ENCODE data around the gene OPHN1. TPM values are rescaled to one million over a fixed set of nuclear protein-coding genes. Genes with fewer than 3 reads are reported as not detected.
A peak's percentile ranks its signal among the peaks of the same experiment; 100 is the strongest.

The OPHN1 gene
- total RNA-seq, 6 experiments from 2014 or later = 7.8 to 12.5 (median 10.6) TPM

GRCh38 chrX:68424719-68425118 is 8.6 kb downstream of the OPHN1 start:
- TF ChIP-seq, protein P1, sequence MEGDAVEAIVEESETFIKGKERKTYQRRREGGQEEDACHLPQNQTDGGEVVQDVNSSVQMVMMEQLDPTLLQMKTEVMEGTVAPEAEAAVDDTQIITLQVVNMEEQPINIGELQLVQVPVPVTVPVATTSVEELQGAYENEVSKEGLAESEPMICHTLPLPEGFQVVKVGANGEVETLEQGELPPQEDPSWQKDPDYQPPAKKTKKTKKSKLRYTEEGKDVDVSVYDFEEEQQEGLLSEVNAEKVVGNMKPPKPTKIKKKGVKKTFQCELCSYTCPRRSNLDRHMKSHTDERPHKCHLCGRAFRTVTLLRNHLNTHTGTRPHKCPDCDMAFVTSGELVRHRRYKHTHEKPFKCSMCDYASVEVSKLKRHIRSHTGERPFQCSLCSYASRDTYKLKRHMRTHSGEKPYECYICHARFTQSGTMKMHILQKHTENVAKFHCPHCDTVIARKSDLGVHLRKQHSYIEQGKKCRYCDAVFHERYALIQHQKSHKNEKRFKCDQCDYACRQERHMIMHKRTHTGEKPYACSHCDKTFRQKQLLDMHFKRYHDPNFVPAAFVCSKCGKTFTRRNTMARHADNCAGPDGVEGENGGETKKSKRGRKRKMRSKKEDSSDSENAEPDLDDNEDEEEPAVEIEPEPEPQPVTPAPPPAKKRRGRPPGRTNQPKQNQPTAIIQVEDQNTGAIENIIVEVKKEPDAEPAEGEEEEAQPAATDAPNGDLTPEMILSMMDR (IDR thresholded peaks at IDR 0.05) = no peak
- H3K4me1 Mint-ChIP-seq (ENCODE audit: low read depth) = peaks cover 52% of the 10 kb centered on the region
- no peaks in the 10 kb centered on the region for H3K9me3 Mint-ChIP-seq
- H3K27ac Mint-ChIP-seq = no peak overlapping the region
- DNase-seq = no peak
- H3K4me3 Mint-ChIP-seq = no peak overlapping the region
- H3K27me3 Mint-ChIP-seq (ENCODE audit: insufficient read depth) = no peaks in the 10 kb centered on the region
- peaks cover 17% of the 10 kb centered on the region for H3K36me3 Mint-ChIP-seq (ENCODE audit: low read depth)

DNA sequence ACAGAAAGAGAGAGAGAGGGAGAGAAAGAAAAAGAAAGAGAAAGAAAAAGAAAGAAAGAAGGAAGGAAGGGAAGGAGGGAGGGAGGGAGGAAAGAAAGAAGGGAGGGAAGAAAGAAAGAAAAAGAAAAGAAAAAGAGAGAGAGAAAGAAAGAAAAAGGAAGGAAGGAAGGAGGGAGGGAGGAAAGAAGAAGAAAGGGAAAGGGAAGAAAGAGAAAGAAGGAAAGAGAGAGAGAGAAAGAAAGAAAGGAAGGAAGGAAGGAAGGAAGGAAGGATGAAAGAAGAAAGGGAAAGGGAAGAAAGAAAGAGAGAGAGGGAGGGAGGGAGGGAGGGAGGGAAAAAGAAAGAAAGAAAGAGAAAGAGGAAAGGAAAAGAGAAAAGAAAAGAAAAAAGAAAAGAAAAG is 10.8 kb downstream of the OPHN1 start:
- H3K4me1 Mint-ChIP-seq (ENCODE audit: low read depth) = peaks cover 38% of the 10 kb centered on the region
- no peaks in the 10 kb centered on the region for H3K27me3 Mint-ChIP-seq (ENCODE audit: insufficient read depth)
- H3K9me3 Mint-ChIP-seq = no peaks in the 10 kb centered on the region
- H3K36me3 Mint-ChIP-seq (ENCODE audit: low read depth) = peaks cover 11% of the 10 kb centered on the region
- H3K27ac Mint-ChIP-seq = no peak overlapping the region
- H3K4me3 Mint-ChIP-seq = 0 out of 2 replicates have a peak overlapping the region, but pooled peaks have one; percentile 41
- TF ChIP-seq, protein P1 (IDR thresholded peaks at IDR 0.05) = no peak
- DNase-seq = no peak

- TF ChIP-seq, protein P1 (IDR thresholded peaks at IDR 0.05) = no peak
- H3K27ac Mint-ChIP-seq = peak overlapping the region; percentile 78
Observed at GRCh38 chrX:68421636-68422035, 11.7 kb downstream of the OPHN1 start.

DNA sequence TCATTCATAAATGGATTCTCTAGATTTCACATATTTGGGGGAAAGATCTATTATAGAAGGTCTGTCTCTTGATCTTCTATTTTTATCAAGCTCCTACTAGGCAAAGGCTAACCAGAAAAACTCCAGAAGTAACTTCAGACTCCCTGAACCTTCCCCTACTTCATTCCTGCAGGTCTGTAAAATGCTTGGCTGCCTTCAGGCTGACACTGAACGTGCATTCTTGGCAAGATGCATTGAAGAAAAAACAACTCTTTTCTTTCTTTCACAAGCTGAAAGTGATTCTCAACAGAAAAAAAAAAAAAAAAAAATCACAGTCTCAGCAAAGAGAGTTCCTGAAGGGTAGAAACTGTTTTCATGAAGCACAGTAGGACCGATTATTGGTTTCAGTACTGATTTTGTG is 12.7 kb downstream of the OPHN1 start:
- Mint-ChIP-seq H3K27ac (no peak overlapping the region; the same call in 1 of the 2 replicates), H3K4me1 (ENCODE audit: low read depth) (peaks cover 45% of the 10 kb centered on the region), H3K4me3 (no peak overlapping the region), H3K36me3 (ENCODE audit: low read depth) (peaks cover 11% of the 10 kb centered on the region), H3K9me3 (no peaks in the 10 kb centered on the region), H3K27me3 (ENCODE audit: insufficient read depth) (no peaks in the 10 kb centered on the region)
- DNase-seq = no peak
- TF ChIP-seq, protein P1 (IDR thresholded peaks at IDR 0.05) = no peak

More at GRCh38 chrX:68421636-68422035, 11.7 kb downstream of the OPHN1 start:
- H3K9me3 Mint-ChIP-seq = no peaks in the 10 kb centered on the region
- DNase-seq = peak; percentile 4
- H3K4me1 Mint-ChIP-seq (ENCODE audit: low read depth) = peaks cover 39% of the 10 kb centered on the region
- H3K27me3 Mint-ChIP-seq (ENCODE audit: insufficient read depth) = no peaks in the 10 kb centered on the region
- H3K4me3 Mint-ChIP-seq = peak overlapping the region; percentile 41
- H3K36me3 Mint-ChIP-seq (ENCODE audit: low read depth) = peaks cover 11% of the 10 kb centered on the region

DNA sequence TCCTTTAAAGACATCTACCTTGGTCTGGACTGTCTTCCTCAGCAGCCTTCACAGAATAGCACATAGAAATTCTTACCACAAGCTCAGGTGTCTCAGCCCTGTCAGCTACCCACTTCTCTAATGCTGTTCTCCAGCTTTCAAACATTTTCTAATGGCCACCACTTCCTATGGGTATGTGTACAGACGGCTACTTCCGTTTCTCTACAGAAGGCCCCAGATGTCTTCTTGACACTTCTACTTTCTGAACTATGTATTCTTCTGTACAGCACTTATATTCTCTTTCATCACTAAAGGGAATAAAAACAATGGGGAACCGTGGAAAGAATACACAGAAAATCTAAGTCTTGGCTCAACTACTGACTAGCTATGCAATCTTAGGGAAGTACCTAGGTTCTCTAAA is 13.3 kb downstream of the OPHN1 start:
- no peak overlapping the region for H3K27ac Mint-ChIP-seq
- TF ChIP-seq, protein P1 (IDR thresholded peaks at IDR 0.05) = no peak
- H3K27me3 Mint-ChIP-seq (ENCODE audit: insufficient read depth) = no peaks in the 10 kb centered on the region
- peaks cover 49% of the 10 kb centered on the region for H3K4me1 Mint-ChIP-seq (ENCODE audit: low read depth)
- H3K36me3 Mint-ChIP-seq (ENCODE audit: low read depth) = peaks cover 8% of the 10 kb centered on the region
- H3K4me3 Mint-ChIP-seq = no peak overlapping the region
- no peak for DNase-seq
- no peaks in the 10 kb centered on the region for H3K9me3 Mint-ChIP-seq

GRCh38 chrX:68417651-68418050 is 15.6 kb downstream of the OPHN1 start:
- no peak overlapping the region for H3K4me3 Mint-ChIP-seq
- DNase-seq = no peak
- H3K27me3 Mint-ChIP-seq (ENCODE audit: insufficient read depth) = no peaks in the 10 kb centered on the region
- H3K36me3 Mint-ChIP-seq (ENCODE audit: low read depth) = peaks cover 4% of the 10 kb centered on the region; the same call in 1 of the 2 replicates
- no peaks in the 10 kb centered on the region for H3K9me3 Mint-ChIP-seq
- no peak overlapping the region for H3K27ac Mint-ChIP-seq
- TF ChIP-seq, protein P1 (IDR thresholded peaks at IDR 0.05) = no peak
- H3K4me1 Mint-ChIP-seq (ENCODE audit: low read depth) = peaks cover 45% of the 10 kb centered on the region
